Measurements from ENCODE around the gene ATRN. TPM values are rescaled to one million over a fixed set of nuclear protein-coding genes. Genes with fewer than 3 reads are reported as not detected.

ATRN gene
- total and polyA plus RNA-seq, 7 donors: 3.9 to 18.6 (median 14.7) TPM

DNA sequence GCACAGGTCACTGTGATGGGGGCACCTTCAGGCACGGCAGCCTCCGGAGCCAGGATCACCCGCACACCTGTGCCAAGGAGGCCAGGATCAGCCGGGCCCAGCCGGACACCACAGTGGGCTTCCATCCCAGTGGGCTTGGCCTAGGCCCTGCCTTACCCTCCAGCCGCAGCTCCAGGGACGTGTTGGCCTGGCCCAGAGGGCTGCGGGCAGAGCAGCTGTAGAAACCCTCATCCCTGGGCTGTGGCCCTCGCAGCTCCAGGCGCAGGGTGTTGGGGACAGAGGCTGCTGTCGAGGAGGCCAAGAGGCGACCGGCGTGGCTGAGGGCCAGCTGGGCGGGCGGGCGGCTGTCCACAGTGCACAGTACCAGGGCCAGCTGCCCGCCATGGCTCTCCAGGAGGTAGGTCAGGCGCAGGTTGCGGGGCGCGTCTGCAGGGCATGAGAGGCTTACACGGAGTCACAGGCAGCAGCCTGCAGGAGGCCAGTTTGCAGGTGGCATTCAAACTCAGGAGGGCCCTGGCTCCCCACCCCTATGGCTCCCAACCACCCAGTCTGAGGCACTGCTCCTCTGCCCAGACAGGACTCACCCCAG is 222.0 kb downstream of the ATRN start:
- DNase-seq (no peak), ATAC-seq (no peak)
- H3K4me1 ChIP-seq: no peaks in the 10 kb centered on the region
- no peak overlapping the region for H3K4me3 ChIP-seq
- no peak overlapping the region for H3K27ac ChIP-seq
- WGBS, 3 donors: 56 to 81% (median 62%) methylated on average over 12 to 23 of the region's 23 CpGs
- TF ChIP-seq, protein P1, sequence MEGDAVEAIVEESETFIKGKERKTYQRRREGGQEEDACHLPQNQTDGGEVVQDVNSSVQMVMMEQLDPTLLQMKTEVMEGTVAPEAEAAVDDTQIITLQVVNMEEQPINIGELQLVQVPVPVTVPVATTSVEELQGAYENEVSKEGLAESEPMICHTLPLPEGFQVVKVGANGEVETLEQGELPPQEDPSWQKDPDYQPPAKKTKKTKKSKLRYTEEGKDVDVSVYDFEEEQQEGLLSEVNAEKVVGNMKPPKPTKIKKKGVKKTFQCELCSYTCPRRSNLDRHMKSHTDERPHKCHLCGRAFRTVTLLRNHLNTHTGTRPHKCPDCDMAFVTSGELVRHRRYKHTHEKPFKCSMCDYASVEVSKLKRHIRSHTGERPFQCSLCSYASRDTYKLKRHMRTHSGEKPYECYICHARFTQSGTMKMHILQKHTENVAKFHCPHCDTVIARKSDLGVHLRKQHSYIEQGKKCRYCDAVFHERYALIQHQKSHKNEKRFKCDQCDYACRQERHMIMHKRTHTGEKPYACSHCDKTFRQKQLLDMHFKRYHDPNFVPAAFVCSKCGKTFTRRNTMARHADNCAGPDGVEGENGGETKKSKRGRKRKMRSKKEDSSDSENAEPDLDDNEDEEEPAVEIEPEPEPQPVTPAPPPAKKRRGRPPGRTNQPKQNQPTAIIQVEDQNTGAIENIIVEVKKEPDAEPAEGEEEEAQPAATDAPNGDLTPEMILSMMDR (IDR thresholded peaks at IDR 0.05): no peak
- no peaks in the 10 kb centered on the region for H3K36me3 ChIP-seq (ENCODE audit: insufficient read depth in 1 of 2, low read depth in 1 of 2)
- intact Hi-C loops (cut with DNase I): no loop called here
- H3K9me3 ChIP-seq: peaks cover 3% of the 10 kb centered on the region
- no peaks in the 10 kb centered on the region for H3K27me3 ChIP-seq (ENCODE audit: insufficient read depth in 3 of 3, low read length in 2 of 3)

- H3K9me3 ChIP-seq: peaks cover 3% of the 10 kb centered on the region
- H3K4me1 ChIP-seq: no peaks in the 10 kb centered on the region
- no peak overlapping the region for H3K4me3 ChIP-seq
- DNase-seq: no peak
- intact Hi-C loops (cut with DNase I): no loop called here
- TF ChIP-seq, protein P1 (IDR thresholded peaks at IDR 0.05): no peak
- no peaks in the 10 kb centered on the region for H3K36me3 ChIP-seq (ENCODE audit: insufficient read depth in 1 of 2, low read depth in 1 of 2)
- no peak for ATAC-seq
- 89 to 95% (median 94%) methylated on average over 13 of the region's 13 CpGs for WGBS, 3 donors
- no peaks in the 10 kb centered on the region for H3K27me3 ChIP-seq (ENCODE audit: insufficient read depth in 3 of 3, low read length in 2 of 3)
- H3K27ac ChIP-seq: no peak overlapping the region
These were observed 222.6 kb downstream of the ATRN start for GRCh38 chr20:3693376-3693775.

- WGBS, 3 donors: 92 to 99% (median 94%) methylated on average over 5 of the region's 5 CpGs
- intact Hi-C loops (cut with DNase I): no loop called here
- H3K4me3 ChIP-seq: no peak overlapping the region
These were observed 224.0 kb downstream of the ATRN start for GRCh38 chr20:3694864-3695263.

DNA sequence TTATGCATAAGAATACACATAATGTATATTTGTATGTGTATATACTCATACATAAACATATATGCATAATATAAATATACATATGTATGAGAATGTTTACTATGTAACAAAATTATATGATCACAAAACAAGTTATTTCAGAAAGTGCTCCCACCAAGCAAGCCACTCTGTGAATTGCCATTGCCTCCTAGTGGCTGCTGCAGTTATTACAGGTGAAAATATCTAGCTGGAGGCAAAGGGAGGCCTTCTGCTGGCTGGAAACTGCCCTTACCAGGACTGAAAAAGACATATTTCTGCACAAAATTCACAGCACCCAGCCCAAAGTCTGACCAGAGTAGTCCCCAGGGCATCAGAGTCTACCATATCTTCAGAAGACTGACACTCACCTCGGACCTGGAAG is 225.4 kb downstream of the ATRN start:
- ATAC-seq (no peak), DNase-seq (no peak)
- WGBS, 3 donors: 90 to 94% (median 92%) methylated on average over 1 of the region's 1 CpG
- Histone ChIP-seq H3K4me3 (no peak overlapping the region), H3K9me3 (peaks cover 3% of the 10 kb centered on the region), H3K27ac (no peak overlapping the region), H3K4me1 (no peaks in the 10 kb centered on the region), H3K27me3 (ENCODE audit: insufficient read depth in 3 of 3, low read length in 2 of 3) (no peaks in the 10 kb centered on the region), H3K36me3 (ENCODE audit: insufficient read depth in 1 of 2, low read depth in 1 of 2) (no peaks in the 10 kb centered on the region)
- TF ChIP-seq, protein P1 (IDR thresholded peaks at IDR 0.05): peak; percentile 24
- intact Hi-C loops (cut with DNase I): no loop called here

More at GRCh38 chr20:3694864-3695263, 224.0 kb downstream of the ATRN start:
- Histone ChIP-seq H3K4me1 (no peaks in the 10 kb centered on the region), H3K27me3 (ENCODE audit: insufficient read depth in 3 of 3, low read length in 2 of 3) (no peaks in the 10 kb centered on the region), H3K27ac (no peak overlapping the region), H3K9me3 (peaks cover 3% of the 10 kb centered on the region), H3K36me3 (ENCODE audit: insufficient read depth in 1 of 2, low read depth in 1 of 2) (no peaks in the 10 kb centered on the region)
- ATAC-seq: no peak
- DNase-seq: no peak
- TF ChIP-seq, protein P1 (IDR thresholded peaks at IDR 0.05): no peak

All from psoas muscle (tissue), 8 donors.